ENCODE measurements around the gene RHBDF2.
A peak's percentile ranks its signal among the peaks of the same experiment; 100 is the strongest.

Gene RHBDF2

GRCh38 chr17:76452660-76453430 is 48.4 kb downstream of the RHBDF2 start, which contains the start of gene UBE2O:
TSS of gene UBE2O (minus strand) at chr17:76453152. CDS start at chr17:76453141, 11 bp downstream.
- H3K27ac ChIP-seq = peak within 1 kb of the TSS; percentile 91
- peak; percentile 73 for TF ChIP-seq CTCF (conservative IDR thresholded peaks at IDR 0.05)

- TF ChIP-seq CTCF (conservative IDR thresholded peaks at IDR 0.05) = no peak
- peak overlapping the region; percentile 91 for H3K27ac ChIP-seq
Measured at GRCh38 chr17:76452127-76452659, 49.0 kb downstream of the RHBDF2 start.

GRCh38 chr17:76451506-76451905 is 49.7 kb downstream of the RHBDF2 start:
- no peak for TF ChIP-seq CTCF (conservative IDR thresholded peaks at IDR 0.05)
- H3K27ac ChIP-seq = peak overlapping the region; percentile 91; the same call in 1 of the 2 replicates

- H3K27ac ChIP-seq = no peak overlapping the region
- TF ChIP-seq CTCF (conservative IDR thresholded peaks at IDR 0.05) = no peak
Measured at GRCh38 chr17:76449126-76449525, 52.1 kb downstream of the RHBDF2 start.

GRCh38 chr17:76447931-76448652 is 53.1 kb downstream of the RHBDF2 start:
- TF ChIP-seq CTCF (conservative IDR thresholded peaks at IDR 0.05) = no peak
- no peak overlapping the region for H3K27ac ChIP-seq

GRCh38 chr17:76446449-76447231 is 54.6 kb downstream of the RHBDF2 start:
- H3K27ac ChIP-seq = no peak overlapping the region
- TF ChIP-seq CTCF (conservative IDR thresholded peaks at IDR 0.05) = no peak
